ENCODE results near the gene ALDH1B1. TPM values are rescaled to one million over a fixed set of nuclear protein-coding genes. Genes with fewer than 3 reads are reported as not detected.

ALDH1B1 gene
- polyA plus RNA-seq, 1 experiment = 38.4 TPM

DNA sequence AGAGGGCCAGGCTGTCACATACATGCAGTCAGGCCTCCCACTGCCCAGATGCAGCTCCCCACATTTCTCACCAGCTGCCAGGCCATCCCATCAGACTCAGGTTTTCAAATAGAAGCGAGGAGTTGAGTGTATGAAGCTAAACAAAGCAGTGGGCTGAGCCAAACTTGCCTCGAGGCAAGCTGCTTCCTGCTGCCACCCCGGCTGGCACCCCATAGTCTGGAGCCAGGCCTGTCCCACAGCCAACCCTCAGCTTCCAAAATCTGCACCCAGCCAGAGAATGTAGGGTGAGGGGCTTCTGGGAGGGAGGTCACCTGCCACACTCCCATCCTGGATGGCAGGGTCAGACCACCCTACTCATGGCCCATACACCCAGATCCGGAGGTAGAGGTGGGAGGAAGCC, 22.3 kb upstream of the ALDH1B1 start:
- POLR2A ChIA-PET = no interaction called here
- TF ChIP-seq, protein P1, sequence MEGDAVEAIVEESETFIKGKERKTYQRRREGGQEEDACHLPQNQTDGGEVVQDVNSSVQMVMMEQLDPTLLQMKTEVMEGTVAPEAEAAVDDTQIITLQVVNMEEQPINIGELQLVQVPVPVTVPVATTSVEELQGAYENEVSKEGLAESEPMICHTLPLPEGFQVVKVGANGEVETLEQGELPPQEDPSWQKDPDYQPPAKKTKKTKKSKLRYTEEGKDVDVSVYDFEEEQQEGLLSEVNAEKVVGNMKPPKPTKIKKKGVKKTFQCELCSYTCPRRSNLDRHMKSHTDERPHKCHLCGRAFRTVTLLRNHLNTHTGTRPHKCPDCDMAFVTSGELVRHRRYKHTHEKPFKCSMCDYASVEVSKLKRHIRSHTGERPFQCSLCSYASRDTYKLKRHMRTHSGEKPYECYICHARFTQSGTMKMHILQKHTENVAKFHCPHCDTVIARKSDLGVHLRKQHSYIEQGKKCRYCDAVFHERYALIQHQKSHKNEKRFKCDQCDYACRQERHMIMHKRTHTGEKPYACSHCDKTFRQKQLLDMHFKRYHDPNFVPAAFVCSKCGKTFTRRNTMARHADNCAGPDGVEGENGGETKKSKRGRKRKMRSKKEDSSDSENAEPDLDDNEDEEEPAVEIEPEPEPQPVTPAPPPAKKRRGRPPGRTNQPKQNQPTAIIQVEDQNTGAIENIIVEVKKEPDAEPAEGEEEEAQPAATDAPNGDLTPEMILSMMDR (IDR thresholded peaks at IDR 0.05; ENCODE audit: insufficient read depth, low read depth, low read length) = no peak
- CTCF ChIA-PET = interaction anchor here (1.1 to 3.5 kb wide), 3 partner anchors 30 to 62 kb away, joined by 6 to 21 read pairs (median 7); no protein-coding TSS in a partner anchor

DNA sequence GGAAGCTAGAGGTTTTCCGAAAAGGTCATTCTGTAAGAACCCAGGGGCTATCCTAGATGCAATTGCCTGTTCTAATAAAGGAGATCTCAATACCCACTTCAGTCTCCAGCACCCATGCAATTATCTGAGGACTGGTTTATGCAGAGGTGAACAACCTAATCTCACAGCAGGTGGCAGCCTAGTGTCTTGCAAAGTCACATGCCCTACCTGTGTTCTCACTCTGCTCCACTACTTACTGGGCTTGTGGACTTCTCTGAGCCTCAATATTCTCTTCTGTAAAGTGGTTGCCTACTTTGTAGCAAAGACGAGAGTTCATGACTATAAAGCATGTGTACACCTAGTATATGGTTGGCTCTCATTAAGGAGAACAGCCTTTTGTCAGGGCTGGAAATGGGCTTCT, 21.0 kb upstream of the ALDH1B1 start:
- CTCF ChIA-PET = interaction anchor here (1.1 to 3.5 kb wide), 4 partner anchors 29 to 458 kb away, joined by 3 to 21 read pairs (median 6); no protein-coding TSS in a partner anchor
- POLR2A ChIA-PET = no interaction called here
- Histone ChIP-seq H3K36me3 (ENCODE audit: control insufficient read depth, insufficient read depth, low read length) (no peaks in the 10 kb centered on the region), H3K4me3 (ENCODE audit: low read depth, low read length) (no peak overlapping the region), H3K27me3 (ENCODE audit: control insufficient read depth, insufficient read depth, low read length) (peaks cover 5% of the 10 kb centered on the region)
- TF ChIP-seq, protein P1 (IDR thresholded peaks at IDR 0.05; ENCODE audit: insufficient read depth, low read depth, low read length) = peak; percentile 29; the same call in 1 of the 2 replicates
- no peak for DNase-seq (ENCODE audit: low read depth)

More for the DNA sequence above, 22.3 kb upstream of the ALDH1B1 start:
- peaks cover 5% of the 10 kb centered on the region for H3K27me3 ChIP-seq (ENCODE audit: control insufficient read depth, insufficient read depth, low read length)
- no peaks in the 10 kb centered on the region for H3K36me3 ChIP-seq (ENCODE audit: control insufficient read depth, insufficient read depth, low read length)
- no peak overlapping the region for H3K4me3 ChIP-seq (ENCODE audit: low read depth, low read length)
- DNase-seq (ENCODE audit: low read depth) = no peak

- peaks cover 5% of the 10 kb centered on the region for H3K27me3 ChIP-seq (ENCODE audit: control insufficient read depth, insufficient read depth, low read length)
Observed at GRCh38 chr9:38372762-38373619, 19.5 kb upstream of the ALDH1B1 start.

DNA sequence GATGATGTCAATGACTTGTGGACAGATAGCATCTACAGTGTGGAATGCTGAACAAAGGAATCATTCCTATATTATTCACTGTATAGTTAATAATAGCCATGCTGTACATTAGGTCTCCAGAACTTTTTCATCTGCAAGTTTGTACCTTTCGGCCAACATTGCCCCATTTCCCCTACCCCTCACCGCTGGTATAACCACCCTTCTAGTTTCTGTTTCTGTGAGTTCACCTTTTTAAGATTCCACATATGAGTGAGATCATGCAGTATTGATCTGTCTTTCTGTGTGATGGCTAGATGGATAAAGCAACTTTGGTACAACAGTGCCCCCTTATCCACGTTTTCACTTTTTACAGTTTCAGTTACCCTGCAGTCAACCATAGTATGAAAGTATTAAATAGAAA, 18.8 kb upstream of the ALDH1B1 start:
- no peak for DNase-seq (ENCODE audit: low read depth)
- TF ChIP-seq, protein P1 (IDR thresholded peaks at IDR 0.05; ENCODE audit: insufficient read depth, low read depth, low read length) = no peak
- Histone ChIP-seq H3K27me3 (ENCODE audit: control insufficient read depth, insufficient read depth, low read length) (peaks cover 5% of the 10 kb centered on the region), H3K36me3 (ENCODE audit: control insufficient read depth, insufficient read depth, low read length) (no peaks in the 10 kb centered on the region), H3K4me3 (ENCODE audit: low read depth, low read length) (no peak overlapping the region)
- ChIA-PET CTCF (no interaction called here), POLR2A (no interaction called here)

More at GRCh38 chr9:38372762-38373619, 19.5 kb upstream of the ALDH1B1 start:
- TF ChIP-seq, protein P1 (IDR thresholded peaks at IDR 0.05; ENCODE audit: insufficient read depth, low read depth, low read length) = no peak
- POLR2A ChIA-PET = no interaction called here
- H3K4me3 ChIP-seq (ENCODE audit: low read depth, low read length) = no peak overlapping the region
- DNase-seq (ENCODE audit: low read depth) = no peak
- H3K36me3 ChIP-seq (ENCODE audit: control insufficient read depth, insufficient read depth, low read length) = no peaks in the 10 kb centered on the region
- CTCF ChIA-PET = interaction anchor here (1.0 to 3.5 kb wide), 4 partner anchors 8 to 459 kb away, joined by 3 to 21 read pairs (median 6); no protein-coding TSS in a partner anchor

- ChIA-PET CTCF (interaction anchor here (0.9 to 1.7 kb wide), 4 partner anchors 10 to 461 kb away, joined by 3 to 6 read pairs (median 4); no protein-coding TSS in a partner anchor), POLR2A (interaction anchor here (0.6 kb wide), 1 partner anchor 21 kb away, joined by 4 read pairs; no protein-coding TSS in a partner anchor)
- H3K36me3 ChIP-seq (ENCODE audit: control insufficient read depth, insufficient read depth, low read length) = no peaks in the 10 kb centered on the region
- H3K4me3 ChIP-seq (ENCODE audit: low read depth, low read length) = no peak overlapping the region
- peaks cover 5% of the 10 kb centered on the region for H3K27me3 ChIP-seq (ENCODE audit: control insufficient read depth, insufficient read depth, low read length)
- no peak for DNase-seq (ENCODE audit: low read depth)
- TF ChIP-seq, protein P1 (IDR thresholded peaks at IDR 0.05; ENCODE audit: insufficient read depth, low read depth, low read length) = no peak
Observed at GRCh38 chr9:38374847-38375571, 17.5 kb upstream of the ALDH1B1 start.

All from BJ (cell line).